ENCODE measurements around the gene SGPP2. TPM values are rescaled to one million over a fixed set of nuclear protein-coding genes. Genes with fewer than 3 reads are reported as not detected.

The SGPP2 gene
- total RNA-seq, 1 donor = not detected

- TF ChIP-seq CTCF (IDR thresholded peaks at IDR 0.05; ENCODE audit: insufficient read depth, low read length) = no peak
- H3K4me3 ChIP-seq (ENCODE audit: low read depth, low read length) = no peak overlapping the region
- no peak for DNase-seq (ENCODE audit: low read depth)
Observed at GRCh38 chr2:222450021-222450420, 25.7 kb downstream of the SGPP2 start.

- no peak overlapping the region for H3K4me3 ChIP-seq (ENCODE audit: low read depth, low read length)
- DNase-seq (ENCODE audit: low read depth) = no peak
- no peak for TF ChIP-seq CTCF (IDR thresholded peaks at IDR 0.05; ENCODE audit: insufficient read depth, low read length)
Observed at GRCh38 chr2:222451224-222451674, 26.9 kb downstream of the SGPP2 start.

- no peak for DNase-seq (ENCODE audit: low read depth)
- no peak for TF ChIP-seq CTCF (IDR thresholded peaks at IDR 0.05; ENCODE audit: insufficient read depth, low read length)
- H3K4me3 ChIP-seq (ENCODE audit: low read depth, low read length) = no peak overlapping the region
Observed at GRCh38 chr2:222452422-222452950, 28.1 kb downstream of the SGPP2 start.

GRCh38 chr2:222456479-222457077 lies 32.2 kb downstream of the SGPP2 start:
- no peak for TF ChIP-seq CTCF (IDR thresholded peaks at IDR 0.05; ENCODE audit: insufficient read depth, low read length)
- H3K4me3 ChIP-seq (ENCODE audit: low read depth, low read length) = no peak overlapping the region
- no peak for DNase-seq (ENCODE audit: low read depth)

- no peak for TF ChIP-seq CTCF (IDR thresholded peaks at IDR 0.05; ENCODE audit: insufficient read depth, low read length)
- DNase-seq (ENCODE audit: low read depth) = no peak
- H3K4me3 ChIP-seq (ENCODE audit: low read depth, low read length) = no peak overlapping the region
Observed at GRCh38 chr2:222459983-222460382, 35.6 kb downstream of the SGPP2 start.

GRCh38 chr2:222465746-222466145 lies 41.4 kb downstream of the SGPP2 start:
- no peak for TF ChIP-seq CTCF (IDR thresholded peaks at IDR 0.05; ENCODE audit: insufficient read depth, low read length)
- DNase-seq (ENCODE audit: low read depth) = no peak

GRCh38 chr2:222468346-222468745 lies 44.0 kb downstream of the SGPP2 start:
- no peak overlapping the region for H3K4me3 ChIP-seq (ENCODE audit: low read depth, low read length)
- DNase-seq (ENCODE audit: low read depth) = no peak
- TF ChIP-seq CTCF (IDR thresholded peaks at IDR 0.05; ENCODE audit: insufficient read depth, low read length) = no peak

More at GRCh38 chr2:222465746-222466145, 41.4 kb downstream of the SGPP2 start:
- no peak overlapping the region for H3K4me3 ChIP-seq (ENCODE audit: low read depth, low read length)
